HepG2 (cell line): ENCODE results near the gene VPS52. TPM values are rescaled to one million over a fixed set of nuclear protein-coding genes. Genes with fewer than 3 reads are reported as not detected.

ENCODE experiments used
- FOXK1 ChIP-seq: sonication (generic); formaldehyde crosslinking; IDR thresholded peaks from 2 replicates; pipeline ENCODE4 v1.4.0; 2020; ENCODE audit warnings: low read depth, missing genetic modification reagents, borderline replicate concordance
- FOXM1 ChIP-seq: sonication (generic); formaldehyde crosslinking; IDR thresholded peaks from 2 replicates; pipeline ENCODE4 v1.5.0; 2020; ENCODE audit warnings: missing genetic modification reagents
- GATAD2A ChIP-seq: IDR thresholded peaks from 2 replicates; pipeline ENCODE4 v1.6.1; 2016
- HNF4G ChIP-seq, 2 experiments: sonication (generic) in 1 of 2; formaldehyde crosslinking in 1 of 2; IDR thresholded peaks; 2 replicates each; pipeline versions ENCODE4 v1.4.0 to v1.6.1; 2011 to 2020; ENCODE audit warnings: borderline replicate concordance in 2 of 2, low read depth in 2 of 2, mild to moderate bottlenecking in 2 of 2, low read length in 1 of 2, missing genetic modification reagents in 1 of 2, moderate library complexity in 1 of 2
- HNRNPH1 ChIP-seq: fragments of 200-400 bp; formaldehyde crosslinking; optimal IDR thresholded peaks from 2 replicates; pipeline ENCODE3; 2017; ENCODE audit warnings: mild to moderate bottlenecking, low read depth, low read length
- KDM5A ChIP-seq: fragments of 200-600 bp; sonication (generic); IDR thresholded peaks from 2 replicates; pipeline ENCODE4 v1.7.0; 2018; ENCODE audit warnings: antibody characterized with exemption, mild to moderate bottlenecking, low read length, borderline replicate concordance
- MAX ChIP-seq: IDR thresholded peaks from 2 replicates; pipeline ENCODE4 v1.6.1; 2012; ENCODE audit warnings: inconsistent platforms
- MXD3 ChIP-seq: IDR thresholded peaks from 2 replicates; pipeline ENCODE4 v1.6.1; 2016; ENCODE audit warnings: mild to moderate bottlenecking, missing biosample characterization, missing genetic modification reagents
- NFRKB ChIP-seq: fragments of 450-650 bp; IDR thresholded peaks from 2 replicates; pipeline ENCODE4 v1.6.1; 2017
- NR2F1 ChIP-seq, 2 experiments: fragments of 450-650 bp in 1 of 2; formaldehyde crosslinking in 1 of 2; IDR thresholded peaks; 2 replicates each; pipeline versions ENCODE4 v1.5.0 to v1.6.1; 2016 to 2020; ENCODE audit warnings: mild to moderate bottlenecking in 1 of 2, missing compliant biosample characterization in 1 of 2, missing genetic modification reagents in 1 of 2, moderate library complexity in 1 of 2
- PPARG ChIP-seq: conservative IDR thresholded peaks from 2 replicates; pipeline ENCODE4 v1.6.1; 2016; ENCODE audit warnings: missing biosample characterization, missing genetic modification reagents
- TSC22D2 ChIP-seq: sonication (generic); formaldehyde crosslinking; IDR thresholded peaks from 2 replicates; pipeline ENCODE4 v1.5.1; 2020; ENCODE audit warnings: missing genetic modification reagents, mild to moderate bottlenecking, borderline replicate concordance
- ZC3H4 ChIP-seq: sonication (generic); formaldehyde crosslinking; IDR thresholded peaks from 2 replicates; pipeline ENCODE4 v1.4.0; 2020; ENCODE audit warnings: missing genetic modification reagents, borderline replicate concordance
- ZMYM4 ChIP-seq: sonication (generic); formaldehyde crosslinking; IDR thresholded peaks from 2 replicates; pipeline ENCODE4 v1.8.1; 2023; ENCODE audit warnings: mild to moderate bottlenecking, missing genetic modification reagents
- ZNF256 ChIP-seq: sonication (generic); formaldehyde crosslinking; conservative IDR thresholded peaks from 2 replicates; pipeline ENCODE4 v1.4.0; 2020; ENCODE audit warnings: missing genetic modification reagents
- ZNF383 ChIP-seq: sonication (generic); formaldehyde crosslinking; IDR thresholded peaks from 2 replicates; pipeline ENCODE4 v1.4.0; 2020; ENCODE audit warnings: missing genetic modification reagents, mild to moderate bottlenecking, borderline replicate concordance
- ZNF431 ChIP-seq: sonication (generic); formaldehyde crosslinking; IDR thresholded peaks from 2 replicates; pipeline ENCODE4 v1.9.0; 2022; ENCODE audit warnings: missing genetic modification reagents, low read depth, mild to moderate bottlenecking, borderline replicate concordance
- ZNF614 ChIP-seq: IDR thresholded peaks from 2 replicates; pipeline ENCODE4 v1.6.1; 2018; ENCODE audit warnings: missing biosample characterization, missing genetic modification reagents, inconsistent platforms, borderline replicate concordance
- ZNF616 ChIP-seq: sonication (generic); formaldehyde crosslinking; IDR thresholded peaks from 2 replicates; pipeline ENCODE4 v1.5.0; 2020; ENCODE audit warnings: low read depth, mild to moderate bottlenecking, missing genetic modification reagents
- ZNF687 ChIP-seq: sonication (generic); formaldehyde crosslinking; IDR thresholded peaks from 2 replicates; pipeline ENCODE4 v1.5.1; 2020; ENCODE audit warnings: mild to moderate bottlenecking, missing genetic modification reagents, moderate library complexity
- polyA plus RNA-seq, 8 experiments: library from polyadenylated mRNA; depleted of rRNA in 3 of 8; stranded (reverse) in 7 of 8; unstranded in 1 of 8; fragments of >200 nt; fragmentation: Illumina TruSeq in 4 of 8; extraction: Trizol in 4 of 8; gene quantifications; 2 replicates each; pipeline versions ENCODE4 v1.2.1 to v1.2.3, GENCODE V29; 2011 to 2016; ENCODE audit warnings: low read depth in 4 of 8, missing spikeins in 1 of 8, mixed read lengths in 1 of 8; ENCODE audit not compliant: insufficient read depth in 1 of 8
- total RNA-seq, 5 experiments: library from RNA; depleted of rRNA; stranded (reverse); fragments of >200 nt; fragmentation: Illumina TruSeq; extraction: Trizol; gene quantifications; 2 replicates each; pipeline ENCODE4 v1.2.3, GENCODE V29; 2016; ENCODE audit warnings: low read depth in 1 of 5
- TF ChIP-seq, protein P1 (sequence below): sonication (generic); formaldehyde crosslinking; IDR thresholded peaks from 2 replicates; pipeline ENCODE4 v1.8.1; 2023; ENCODE audit warnings: mild to moderate bottlenecking, moderate library complexity, missing genetic modification reagents

The VPS52 gene
- total and polyA plus RNA-seq, 2 of the 13 experiments (the other 11 are each of a cell fraction or from before 2014, with no cell fraction given): 48.9 to 85.5 TPM

DNA sequence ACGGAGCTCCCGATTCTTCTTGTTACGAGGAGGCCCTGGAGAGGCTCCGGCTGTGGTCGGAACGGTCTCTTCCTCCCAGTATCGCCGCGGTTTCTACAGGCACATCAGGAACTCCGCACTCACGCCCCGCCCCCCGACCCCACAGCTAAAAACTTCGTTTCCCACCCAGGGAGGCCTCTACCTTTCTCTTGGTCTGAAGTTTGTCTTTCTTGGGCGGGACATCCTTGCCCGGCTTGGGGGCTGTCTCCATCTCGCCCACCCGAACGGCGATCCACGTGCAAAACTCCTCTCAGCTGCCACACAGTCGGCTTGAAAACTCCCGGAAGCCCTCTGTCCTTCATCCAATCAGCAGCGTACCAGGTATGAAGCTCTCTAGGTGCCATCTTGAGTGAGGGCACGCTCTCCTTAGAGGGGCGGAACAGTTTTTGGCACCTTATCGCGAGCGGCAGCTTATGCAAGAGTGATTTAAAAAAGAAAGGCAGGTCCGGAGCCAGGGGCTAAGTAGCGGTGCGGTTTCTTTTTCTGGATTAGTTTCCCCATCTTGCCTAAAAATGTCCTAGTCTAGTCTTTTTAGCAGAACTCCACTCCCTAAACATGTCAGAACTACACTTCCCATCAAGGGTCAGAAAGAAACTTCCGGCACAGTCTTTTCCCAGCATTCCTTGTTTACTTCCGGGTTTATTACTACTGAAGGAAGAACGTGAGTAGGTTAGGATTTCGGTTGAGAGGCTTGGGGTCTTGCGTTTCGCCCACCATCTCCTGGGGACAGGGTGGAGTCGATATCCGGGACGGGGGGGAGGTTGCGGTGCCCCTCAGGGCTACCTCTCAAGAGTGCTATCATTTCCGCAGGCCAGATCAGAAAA lies 17.5 kb upstream of the VPS52 start, which contains the start of the genes PFDN6 and WDR46 (continued):
- TF ChIP-seq ZNF687 (CRISPR knock-in tag): peak; percentile 82
- TF ChIP-seq KDM5A: peak; percentile 98
- peak; percentile 95 for TF ChIP-seq MAX
- peak; percentile 100 for TF ChIP-seq FOXK1 (CRISPR knock-in tag)
- peak; percentile 50 for TF ChIP-seq GATAD2A (CRISPR knock-in tag)
- TF ChIP-seq TSC22D2: peak; percentile 40; the same call in 1 of the 2 replicates
- no peak for TF ChIP-seq PPARG (CRISPR knock-in tag)
- TF ChIP-seq ZNF614 (CRISPR knock-in tag): no peak
- 0 out of 2 replicates have a peak, but pooled peaks have one; percentile 64 for TF ChIP-seq ZNF616 (CRISPR knock-in tag)
- TF ChIP-seq NR2F1 (CRISPR knock-in tag; IDR thresholded peaks at IDR 0.05): 0 out of 4 replicates have a peak, but pooled peaks of 1 of the 2 experiments have one; percentile 25
- TF ChIP-seq, protein P1, sequence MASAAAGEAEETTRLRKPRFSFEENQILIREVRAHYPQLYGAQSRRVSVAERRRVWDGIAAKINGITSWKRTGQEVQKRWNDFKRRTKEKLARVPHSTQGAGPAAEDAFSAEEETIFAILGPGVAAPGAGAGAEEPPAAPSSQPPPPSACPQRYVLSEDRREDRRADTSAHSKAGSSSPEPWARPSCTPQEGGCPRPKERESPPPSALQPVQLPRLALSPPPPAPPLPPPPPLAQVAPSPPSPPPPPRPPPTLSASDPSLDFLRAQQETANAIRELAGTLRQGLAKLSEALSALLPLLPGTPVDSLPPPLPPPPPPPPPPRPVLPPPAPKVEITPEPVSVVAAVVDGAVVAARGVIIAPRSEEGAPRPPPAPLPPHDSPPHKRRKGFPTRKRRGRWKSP (CRISPR knock-in tag): no peak
- no peak for TF ChIP-seq HNRNPH1
- no peak for TF ChIP-seq NFRKB
- no peak for TF ChIP-seq ZNF256 (CRISPR knock-in tag)
- no peak for TF ChIP-seq HNF4G (IDR thresholded peaks at IDR 0.05; ENCODE audit: borderline replicate concordance, low read depth, low read length)
- no peak; the same call in 1 of the 2 replicates for TF ChIP-seq HNF4G (CRISPR knock-in tag; IDR thresholded peaks at IDR 0.05; ENCODE audit: borderline replicate concordance, low read depth)
- peak; percentile 9; the same call in 1 of the 2 replicates for TF ChIP-seq ZMYM4
- TF ChIP-seq ZNF383 (CRISPR knock-in tag): no peak
- no peak for TF ChIP-seq ZC3H4
- peak; percentile 92; the same call in 1 of the 2 replicates for TF ChIP-seq MXD3
- TF ChIP-seq FOXM1: no peak
- no peak for TF ChIP-seq ZNF431 (CRISPR knock-in tag)
